ENCODE measurements around the gene PRSS27.

DNA sequence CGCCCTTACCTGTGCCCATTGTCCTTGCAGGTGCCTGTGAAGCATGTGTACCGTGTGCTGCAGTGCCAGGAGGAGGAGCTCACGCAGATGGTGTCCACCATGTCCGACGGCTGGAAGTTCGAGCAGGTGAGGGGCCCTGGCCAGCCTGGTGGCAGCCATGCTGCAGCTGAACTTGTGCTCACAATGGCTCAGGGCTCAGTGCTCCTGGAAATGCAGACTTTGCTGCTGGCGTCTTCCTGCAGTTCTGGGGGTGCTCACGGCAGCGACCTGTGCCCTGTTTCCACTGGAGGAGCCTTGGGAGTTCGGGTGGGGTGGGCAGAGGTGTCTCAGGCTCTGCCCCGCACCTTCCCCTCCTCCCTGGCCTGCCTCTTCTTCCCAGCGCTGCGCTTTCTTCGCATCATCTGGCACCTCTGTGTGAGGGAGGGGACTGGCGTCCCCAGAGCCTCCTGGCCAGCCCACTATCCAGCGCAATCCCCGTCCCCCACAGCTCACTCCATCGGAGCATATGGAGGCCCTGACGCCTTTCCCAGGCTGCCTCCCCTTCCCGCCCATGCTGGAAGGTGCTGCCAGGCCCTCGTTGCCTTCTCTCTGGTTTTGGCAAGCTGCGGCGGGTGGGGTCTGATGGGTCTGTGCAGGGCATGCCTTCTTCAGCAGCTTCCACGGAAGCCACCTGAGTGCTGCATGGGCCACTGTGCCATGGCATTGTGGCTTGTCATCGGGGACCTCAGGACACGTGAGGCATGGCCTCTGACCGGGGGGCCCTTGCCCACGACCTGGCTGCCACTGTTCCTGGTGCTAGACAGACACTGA, 20.0 kb downstream of the PRSS27 start:
- TF ChIP-seq POLR2A (IDR thresholded peaks at IDR 0.05) = no peak
- TF ChIP-seq, protein P1, sequence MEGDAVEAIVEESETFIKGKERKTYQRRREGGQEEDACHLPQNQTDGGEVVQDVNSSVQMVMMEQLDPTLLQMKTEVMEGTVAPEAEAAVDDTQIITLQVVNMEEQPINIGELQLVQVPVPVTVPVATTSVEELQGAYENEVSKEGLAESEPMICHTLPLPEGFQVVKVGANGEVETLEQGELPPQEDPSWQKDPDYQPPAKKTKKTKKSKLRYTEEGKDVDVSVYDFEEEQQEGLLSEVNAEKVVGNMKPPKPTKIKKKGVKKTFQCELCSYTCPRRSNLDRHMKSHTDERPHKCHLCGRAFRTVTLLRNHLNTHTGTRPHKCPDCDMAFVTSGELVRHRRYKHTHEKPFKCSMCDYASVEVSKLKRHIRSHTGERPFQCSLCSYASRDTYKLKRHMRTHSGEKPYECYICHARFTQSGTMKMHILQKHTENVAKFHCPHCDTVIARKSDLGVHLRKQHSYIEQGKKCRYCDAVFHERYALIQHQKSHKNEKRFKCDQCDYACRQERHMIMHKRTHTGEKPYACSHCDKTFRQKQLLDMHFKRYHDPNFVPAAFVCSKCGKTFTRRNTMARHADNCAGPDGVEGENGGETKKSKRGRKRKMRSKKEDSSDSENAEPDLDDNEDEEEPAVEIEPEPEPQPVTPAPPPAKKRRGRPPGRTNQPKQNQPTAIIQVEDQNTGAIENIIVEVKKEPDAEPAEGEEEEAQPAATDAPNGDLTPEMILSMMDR (IDR thresholded peaks at IDR 0.05) = no peak

All from upper lobe of left lung (tissue), 4 donors.